Measurements from ENCODE around the gene GRAMD4. TPM values are rescaled to one million over a fixed set of nuclear protein-coding genes. Genes with fewer than 3 reads are reported as not detected.
A peak's percentile ranks its signal among the peaks of the same experiment; 100 is the strongest.

Gene GRAMD4
- total RNA-seq, 1 experiment from 2014 or later, result 18.4 TPM

GRCh38 chr22:46600273-46600796, 19.9 kb upstream of the GRAMD4 start:
- Histone ChIP-seq H3K27ac (ENCODE audit: low read depth, low read length, poor library complexity, severe bottlenecking) (no peak overlapping the region), H3K9me3 (ENCODE audit: low read depth, low read length, poor library complexity, severe bottlenecking) (no peaks in the 10 kb centered on the region), H3K27me3 (replicated peaks; ENCODE audit: insufficient read depth, low read depth, low read length, poor library complexity) (no peaks in the 10 kb centered on the region), H3K4me1 (ENCODE audit: insufficient read depth, low read length, poor library complexity, severe bottlenecking) (peaks cover 10% of the 10 kb centered on the region), H3K36me3 (ENCODE audit: insufficient read depth, low read length, poor library complexity, severe bottlenecking) (no peaks in the 10 kb centered on the region), H3K4me3 (ENCODE audit: low read depth, low read length, poor library complexity, severe bottlenecking) (no peak overlapping the region)
- POLR2A ChIA-PET (ENCODE audit: low non-redundant PET), result no interaction called here
- no TSS peak for BruUV-seq (replicated peaks)
- TF ChIP-seq EZH2 (IDR thresholded peaks at IDR 0.05; ENCODE audit: borderline replicate concordance, low read depth, low read length, poor library complexity, severe bottlenecking) (no peak), CTCF (conservative IDR thresholded peaks at IDR 0.05; ENCODE audit: low read depth, low read length) (no peak)
- intact Hi-C loops (cut with micrococcal nuclease; ENCODE audit: unreplicated experiment), result no loop called here
- CTCF ChIA-PET, result no interaction called here
- no peak for DNase-seq (ENCODE audit: low spot score)

GRCh38 chr22:46602025-46602424, 18.2 kb upstream of the GRAMD4 start:
- H3K4me3 ChIP-seq (ENCODE audit: low read depth, low read length, poor library complexity, severe bottlenecking), result no peak overlapping the region
- no peak for TF ChIP-seq CTCF (conservative IDR thresholded peaks at IDR 0.05; ENCODE audit: low read depth, low read length)
- no peak for TF ChIP-seq EZH2 (IDR thresholded peaks at IDR 0.05; ENCODE audit: borderline replicate concordance, low read depth, low read length, poor library complexity, severe bottlenecking)
- DNase-seq (ENCODE audit: low spot score), result no peak
- H3K27me3 ChIP-seq (replicated peaks; ENCODE audit: insufficient read depth, low read depth, low read length, poor library complexity), result no peaks in the 10 kb centered on the region
- no peaks in the 10 kb centered on the region for H3K36me3 ChIP-seq (ENCODE audit: insufficient read depth, low read length, poor library complexity, severe bottlenecking)
- ChIA-PET CTCF (no interaction called here), POLR2A (ENCODE audit: low non-redundant PET) (no interaction called here)
- no peak overlapping the region for H3K27ac ChIP-seq (ENCODE audit: low read depth, low read length, poor library complexity, severe bottlenecking)
- no TSS peak for BruUV-seq (replicated peaks)
- intact Hi-C loops (cut with micrococcal nuclease; ENCODE audit: unreplicated experiment), result no loop called here
- no peaks in the 10 kb centered on the region for H3K9me3 ChIP-seq (ENCODE audit: low read depth, low read length, poor library complexity, severe bottlenecking)
- H3K4me1 ChIP-seq (ENCODE audit: insufficient read depth, low read length, poor library complexity, severe bottlenecking), result peaks cover 10% of the 10 kb centered on the region

DNA sequence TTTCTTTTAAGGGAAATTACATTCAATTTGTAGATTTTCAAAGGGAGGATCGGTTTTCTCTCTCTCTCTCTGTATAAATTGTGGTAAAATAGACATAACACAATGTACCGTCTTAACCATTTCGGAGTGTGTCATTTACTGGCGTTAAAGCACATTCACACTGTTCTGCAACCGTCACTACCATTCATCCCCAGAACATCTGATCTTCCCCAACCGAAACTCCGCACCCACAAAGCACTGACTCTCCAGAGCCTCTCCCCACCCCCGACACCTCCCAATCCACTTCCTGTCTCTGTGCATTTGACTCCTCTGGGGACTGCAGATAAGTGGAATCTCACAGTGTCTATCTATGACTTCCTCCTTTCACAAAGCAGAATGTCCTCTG, 15.9 kb upstream of the GRAMD4 start:
- no peaks in the 10 kb centered on the region for H3K9me3 ChIP-seq (ENCODE audit: low read depth, low read length, poor library complexity, severe bottlenecking)
- no peak overlapping the region for H3K4me3 ChIP-seq (ENCODE audit: low read depth, low read length, poor library complexity, severe bottlenecking)
- intact Hi-C loops (cut with micrococcal nuclease; ENCODE audit: unreplicated experiment), result no loop called here
- TF ChIP-seq EZH2 (IDR thresholded peaks at IDR 0.05; ENCODE audit: borderline replicate concordance, low read depth, low read length, poor library complexity, severe bottlenecking), result no peak
- no peak for TF ChIP-seq CTCF (conservative IDR thresholded peaks at IDR 0.05; ENCODE audit: low read depth, low read length)
- ChIA-PET POLR2A (ENCODE audit: low non-redundant PET) (no interaction called here), CTCF (no interaction called here)
- no TSS peak for BruUV-seq (replicated peaks)
- peak overlapping the region; percentile 52 for H3K27ac ChIP-seq (ENCODE audit: low read depth, low read length, poor library complexity, severe bottlenecking)
- no peaks in the 10 kb centered on the region for H3K36me3 ChIP-seq (ENCODE audit: insufficient read depth, low read length, poor library complexity, severe bottlenecking)
- peaks cover 10% of the 10 kb centered on the region for H3K4me1 ChIP-seq (ENCODE audit: insufficient read depth, low read length, poor library complexity, severe bottlenecking)
- peak; percentile 67 for DNase-seq (ENCODE audit: low spot score)
- H3K27me3 ChIP-seq (replicated peaks; ENCODE audit: insufficient read depth, low read depth, low read length, poor library complexity), result no peaks in the 10 kb centered on the region
